Measurements from ENCODE around the gene CTXN2.

DNA sequence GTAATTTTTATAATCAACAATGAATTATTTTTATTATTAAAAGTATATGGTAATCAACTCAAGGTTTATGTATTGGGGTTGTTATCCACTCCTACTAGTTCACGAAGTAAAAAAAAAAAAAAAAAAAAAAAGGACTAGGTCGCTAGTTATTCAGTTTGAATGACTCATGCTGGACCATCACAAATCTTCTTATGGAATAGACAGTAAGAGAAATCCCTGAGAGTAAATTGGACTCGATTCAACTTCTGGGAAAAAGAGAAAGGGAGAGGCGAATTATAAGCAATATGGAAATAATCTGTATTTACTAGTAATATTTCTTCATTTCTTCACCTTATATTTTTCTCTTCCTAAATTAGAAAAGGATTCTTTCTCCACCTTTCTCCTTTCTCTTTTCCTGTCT is 15.4 kb upstream of the CTXN2 start:
- TF ChIP-seq, protein P1, sequence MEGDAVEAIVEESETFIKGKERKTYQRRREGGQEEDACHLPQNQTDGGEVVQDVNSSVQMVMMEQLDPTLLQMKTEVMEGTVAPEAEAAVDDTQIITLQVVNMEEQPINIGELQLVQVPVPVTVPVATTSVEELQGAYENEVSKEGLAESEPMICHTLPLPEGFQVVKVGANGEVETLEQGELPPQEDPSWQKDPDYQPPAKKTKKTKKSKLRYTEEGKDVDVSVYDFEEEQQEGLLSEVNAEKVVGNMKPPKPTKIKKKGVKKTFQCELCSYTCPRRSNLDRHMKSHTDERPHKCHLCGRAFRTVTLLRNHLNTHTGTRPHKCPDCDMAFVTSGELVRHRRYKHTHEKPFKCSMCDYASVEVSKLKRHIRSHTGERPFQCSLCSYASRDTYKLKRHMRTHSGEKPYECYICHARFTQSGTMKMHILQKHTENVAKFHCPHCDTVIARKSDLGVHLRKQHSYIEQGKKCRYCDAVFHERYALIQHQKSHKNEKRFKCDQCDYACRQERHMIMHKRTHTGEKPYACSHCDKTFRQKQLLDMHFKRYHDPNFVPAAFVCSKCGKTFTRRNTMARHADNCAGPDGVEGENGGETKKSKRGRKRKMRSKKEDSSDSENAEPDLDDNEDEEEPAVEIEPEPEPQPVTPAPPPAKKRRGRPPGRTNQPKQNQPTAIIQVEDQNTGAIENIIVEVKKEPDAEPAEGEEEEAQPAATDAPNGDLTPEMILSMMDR (IDR thresholded peaks at IDR 0.05), result no peak
- TF ChIP-seq POLR2A (IDR thresholded peaks at IDR 0.05), result no peak
- TF ChIP-seq EP300 (IDR thresholded peaks at IDR 0.05), result no peak
